Inflammatory macrophage (primary cell): ENCODE measurements around the gene SLC38A9.
A peak's percentile ranks its signal among the peaks of the same experiment; 100 is the strongest.
"Not testable (repeated sequence)": the region's sequence is repeated elsewhere in the genome, so short reads cannot be mapped to it uniquely, and the experiment has no call there.

ENCODE experiments used
- DNase-seq, 2 donors: peaks; one replicate each; pipeline ENCODE4 v3.0.0-alpha.2; 2020 to 2022
- total RNA-seq, 18 experiments: gene quantifications; one replicate each; lab custom pipeline; 2026; ENCODE audit warnings: mixed read lengths in 6 of 18, inconsistent platforms in 2 of 18; lab: John Stamatoyannopoulos, UW

Gene SLC38A9
- 10.3 to 45.4 (median 28.4) reads per million in 18 experiments for total RNA-seq

- peak; percentile 96 to 97 for DNase-seq
These were observed at the start of gene SLC38A9 for GRCh38 chr5:55712023-55712859. TSS of gene SLC38A9 (minus strand) at chr5:55712324. CDS start at chr5:55697958, 14,366 bp downstream.

GRCh38 chr5:55761721-55762120, 49.6 kb upstream of the SLC38A9 start:
- not testable (repeated sequence) for DNase-seq

- no peak for DNase-seq
These were observed 46.6 kb upstream of the SLC38A9 start for GRCh38 chr5:55758714-55759113.

- no peak for DNase-seq
These were observed 46.1 kb upstream of the SLC38A9 start for GRCh38 chr5:55758231-55758630.

- no peak for DNase-seq
These were observed 38.4 kb upstream of the SLC38A9 start for GRCh38 chr5:55750499-55750898.

- DNase-seq: no peak
These were observed 37.9 kb upstream of the SLC38A9 start for GRCh38 chr5:55750063-55750462.

GRCh38 chr5:55749387-55749786, 37.3 kb upstream of the SLC38A9 start:
- DNase-seq: no peak

GRCh38 chr5:55747778-55748318, 35.7 kb upstream of the SLC38A9 start:
- no peak for DNase-seq

- no peak for DNase-seq
These were observed 30.7 kb upstream of the SLC38A9 start for GRCh38 chr5:55742778-55743177.

GRCh38 chr5:55737793-55738192, 25.7 kb upstream of the SLC38A9 start, which contains the start of gene DDX4:
TSS of gene DDX4 (plus strand) at chr5:55738061. CDS start at chr5:55738964, 903 bp downstream.
- no peak for DNase-seq

- DNase-seq: no peak
These were observed 22.5 kb upstream of the SLC38A9 start for GRCh38 chr5:55734658-55735057.

- no peak for DNase-seq
These were observed 20.5 kb upstream of the SLC38A9 start for GRCh38 chr5:55732585-55732984.

- no peak for DNase-seq
These were observed 19.7 kb upstream of the SLC38A9 start for GRCh38 chr5:55731848-55732247.

- DNase-seq: no peak
These were observed 12.2 kb upstream of the SLC38A9 start for GRCh38 chr5:55724281-55724680.

- DNase-seq: no peak
These were observed 8.1 kb upstream of the SLC38A9 start for GRCh38 chr5:55720188-55720703.

GRCh38 chr5:55719026-55719425, 6.9 kb upstream of the SLC38A9 start:
- DNase-seq: not testable (repeated sequence)

- DNase-seq: no peak
These were observed 3.5 kb upstream of the SLC38A9 start for GRCh38 chr5:55715519-55716078.

GRCh38 chr5:55714749-55715148, 2.6 kb upstream of the SLC38A9 start:
- DNase-seq: no peak

GRCh38 chr5:55714339-55714738, 2.2 kb upstream of the SLC38A9 start:
- no peak for DNase-seq

GRCh38 chr5:55713871-55714270, 1.7 kb upstream of the SLC38A9 start:
- DNase-seq: no peak

- DNase-seq: no peak
These were observed 559 bp downstream of the SLC38A9 start for GRCh38 chr5:55711507-55712022.

GRCh38 chr5:55708732-55709131, 3.4 kb downstream of the SLC38A9 start:
- no peak for DNase-seq

GRCh38 chr5:55706230-55706629, 5.9 kb downstream of the SLC38A9 start:
- no peak for DNase-seq
